ENCODE measurements around the gene APH1A.
"Not testable (repeated sequence)": the region's sequence is repeated elsewhere in the genome, so short reads cannot be mapped to it uniquely, and the experiment has no call there.

APH1A gene

GRCh38 chr1:150234566-150235293 is 34.1 kb downstream of the APH1A start:
- in situ Hi-C loops (cut with HindIII; ENCODE audit: low sequenced_read_pairs): no loop called here

- in situ Hi-C loops (cut with HindIII; ENCODE audit: low sequenced_read_pairs): no loop called here
These were observed 34.6 kb downstream of the APH1A start for GRCh38 chr1:150234309-150234565.

- in situ Hi-C loops (cut with HindIII; ENCODE audit: low sequenced_read_pairs): no loop called here
These were observed 35.2 kb downstream of the APH1A start for GRCh38 chr1:150233359-150234308.

GRCh38 chr1:150232921-150233320 is 35.9 kb downstream of the APH1A start:
- in situ Hi-C loops (cut with HindIII; ENCODE audit: low sequenced_read_pairs): not testable (repeated sequence)

- in situ Hi-C loops (cut with HindIII; ENCODE audit: low sequenced_read_pairs): not testable (repeated sequence)
These were observed 40.6 kb downstream of the APH1A start for GRCh38 chr1:150228246-150228645.

- in situ Hi-C loops (cut with HindIII; ENCODE audit: low sequenced_read_pairs): no loop called here
These were observed 41.6 kb downstream of the APH1A start for GRCh38 chr1:150227228-150227627.

GRCh38 chr1:150226486-150226885 is 42.3 kb downstream of the APH1A start:
- in situ Hi-C loops (cut with HindIII; ENCODE audit: low sequenced_read_pairs): no loop called here

GRCh38 chr1:150225546-150225945 is 43.3 kb downstream of the APH1A start:
- in situ Hi-C loops (cut with HindIII; ENCODE audit: low sequenced_read_pairs): no loop called here

GRCh38 chr1:150224983-150225382 is 43.8 kb downstream of the APH1A start:
- in situ Hi-C loops (cut with HindIII; ENCODE audit: low sequenced_read_pairs): no loop called here

- in situ Hi-C loops (cut with HindIII; ENCODE audit: low sequenced_read_pairs): no loop called here
These were observed 47.3 kb downstream of the APH1A start for GRCh38 chr1:150221552-150221951.

- in situ Hi-C loops (cut with HindIII; ENCODE audit: low sequenced_read_pairs): not testable (repeated sequence)
These were observed 53.0 kb downstream of the APH1A start for GRCh38 chr1:150215855-150216254.

Measured in DLD1 (cell line).